HepG2 (cell line): ENCODE measurements around the gene ZFHX3. TPM values are rescaled to one million over a fixed set of nuclear protein-coding genes. Genes with fewer than 3 reads are reported as not detected.

Source experiments
- FOSL2 ChIP-seq: sonication (generic); formaldehyde crosslinking; IDR thresholded peaks from 2 replicates; pipeline ENCODE4 v1.4.0; 2020; ENCODE audit warnings: missing genetic modification reagents
- GLI4 ChIP-seq: sonication (generic); formaldehyde crosslinking; IDR thresholded peaks from 2 replicates; pipeline ENCODE4 v1.5.1; 2020; ENCODE audit warnings: missing genetic modification reagents, mild to moderate bottlenecking, moderate library complexity, borderline replicate concordance
- HBP1 ChIP-seq: IDR thresholded peaks from 2 replicates; pipeline ENCODE4 v1.6.1; 2016; ENCODE audit warnings: low read depth, control low read depth
- HINFP ChIP-seq: sonication (generic); formaldehyde crosslinking; IDR thresholded peaks from 2 replicates; pipeline ENCODE4 v1.4.0; 2020; ENCODE audit warnings: low read depth, mild to moderate bottlenecking, missing genetic modification reagents
- HOXA3 ChIP-seq: sonication (generic); formaldehyde crosslinking; IDR thresholded peaks from 2 replicates; pipeline ENCODE4 v1.5.0; 2020; ENCODE audit warnings: missing genetic modification reagents
- KAT2B ChIP-seq: fragments of 150-350 bp; IDR thresholded peaks from 2 replicates; pipeline ENCODE4 v1.6.1; 2014; ENCODE audit warnings: low read depth, low read length, borderline replicate concordance
- MAFF ChIP-seq: IDR thresholded peaks from 2 replicates; pipeline ENCODE4 v1.6.1; 2011; ENCODE audit warnings: low read depth, low read length, improper control_type of control experiment
- RARA ChIP-seq: IDR thresholded peaks from 2 replicates; pipeline ENCODE4 v1.6.1; 2016; ENCODE audit warnings: missing genetic modification reagents, missing compliant biosample characterization
- REST ChIP-seq, 2 experiments: IDR thresholded peaks; 2 replicates each; pipeline ENCODE4 v1.6.1; 2011 to 2012; ENCODE audit warnings: low read length in 2 of 2, borderline replicate concordance in 1 of 2, low read depth in 1 of 2, mild to moderate bottlenecking in 1 of 2, moderate library complexity in 1 of 2
- SALL1 ChIP-seq: sonication (generic); formaldehyde crosslinking; IDR thresholded peaks from 2 replicates; pipeline ENCODE4 v1.8.0; 2022; ENCODE audit warnings: mild to moderate bottlenecking, missing genetic modification reagents
- YEATS4 ChIP-seq: sonication (generic); formaldehyde crosslinking; IDR thresholded peaks from 2 replicates; pipeline ENCODE4 v1.4.0; 2020; ENCODE audit warnings: missing genetic modification reagents, borderline replicate concordance
- ZIK1 ChIP-seq: sonication (generic); formaldehyde crosslinking; IDR thresholded peaks from 2 replicates; pipeline ENCODE4 v1.5.0; 2020; ENCODE audit warnings: mild to moderate bottlenecking, low read depth, missing genetic modification reagents, borderline replicate concordance
- ZMAT5 ChIP-seq: sonication (generic); formaldehyde crosslinking; IDR thresholded peaks from 2 replicates; pipeline ENCODE4 v1.5.0; 2020; ENCODE audit warnings: mild to moderate bottlenecking, low read depth, missing genetic modification reagents, borderline replicate concordance
- ZNF101 ChIP-seq: sonication (generic); formaldehyde crosslinking; IDR thresholded peaks from 2 replicates; pipeline ENCODE4 v1.4.0; 2020; ENCODE audit warnings: mild to moderate bottlenecking, low read depth, missing genetic modification reagents, borderline replicate concordance
- ZNF180 ChIP-seq: sonication (generic); formaldehyde crosslinking; IDR thresholded peaks from 2 replicates; pipeline ENCODE4 v1.4.0; 2020; ENCODE audit warnings: low read depth, missing genetic modification reagents, borderline replicate concordance
- ZNF232 ChIP-seq: sonication (generic); formaldehyde crosslinking; IDR thresholded peaks from 2 replicates; pipeline ENCODE4 v1.4.0; 2020; ENCODE audit warnings: missing genetic modification reagents, borderline replicate concordance
- ZNF484 ChIP-seq: sonication (generic); formaldehyde crosslinking; IDR thresholded peaks from 2 replicates; pipeline ENCODE4 v1.5.1; 2020; ENCODE audit warnings: mild to moderate bottlenecking, low read depth, missing genetic modification reagents, borderline replicate concordance
- ZNF614 ChIP-seq: IDR thresholded peaks from 2 replicates; pipeline ENCODE4 v1.6.1; 2018; ENCODE audit warnings: missing biosample characterization, missing genetic modification reagents, inconsistent platforms, borderline replicate concordance
- ZNF777 ChIP-seq: sonication (generic); formaldehyde crosslinking; IDR thresholded peaks from 2 replicates; pipeline ENCODE4 v1.4.0; 2020; ENCODE audit warnings: missing genetic modification reagents
- ZUFSP ChIP-seq: sonication (generic); formaldehyde crosslinking; IDR thresholded peaks from 2 replicates; pipeline ENCODE4 v1.9.0; 2021; ENCODE audit warnings: missing genetic modification reagents, mild to moderate bottlenecking, borderline replicate concordance
- polyA plus RNA-seq, 8 experiments: library from polyadenylated mRNA; depleted of rRNA in 3 of 8; stranded (reverse) in 7 of 8; unstranded in 1 of 8; fragments of >200 nt; fragmentation: Illumina TruSeq in 4 of 8; extraction: Trizol in 4 of 8; gene quantifications; 2 replicates each; pipeline versions ENCODE4 v1.2.1 to v1.2.3, GENCODE V29; 2011 to 2016; ENCODE audit warnings: low read depth in 4 of 8, missing spikeins in 1 of 8, mixed read lengths in 1 of 8; ENCODE audit not compliant: insufficient read depth in 1 of 8
- total RNA-seq, 5 experiments: library from RNA; depleted of rRNA; stranded (reverse); fragments of >200 nt; fragmentation: Illumina TruSeq; extraction: Trizol; gene quantifications; 2 replicates each; pipeline ENCODE4 v1.2.3, GENCODE V29; 2016; ENCODE audit warnings: low read depth in 1 of 5

The ZFHX3 gene
- total and polyA plus RNA-seq, 2 of the 13 experiments (the other 11 are each of a cell fraction or from before 2014, with no cell fraction given): 5.0 to 6.0 TPM

- TF ChIP-seq KAT2B (no peak), ZNF777 (CRISPR knock-in tag) (no peak), SALL1 (CRISPR knock-in tag) (no peak; the same call in 1 of the 2 replicates), ZNF614 (CRISPR knock-in tag) (no peak), MAFF (no peak), YEATS4 (CRISPR knock-in tag) (no peak), ZNF101 (CRISPR knock-in tag) (no peak), ZIK1 (CRISPR knock-in tag) (no peak), ZNF180 (CRISPR knock-in tag) (no peak), HINFP (no peak), ZNF232 (CRISPR knock-in tag) (no peak), REST (IDR thresholded peaks at IDR 0.05; ENCODE audit: borderline replicate concordance in 1 of 2, low read depth in 1 of 2, low read length in 2 of 2) (no peak), HOXA3 (CRISPR knock-in tag) (no peak), ZMAT5 (CRISPR knock-in tag) (no peak), GLI4 (CRISPR knock-in tag) (no peak), HBP1 (no peak), RARA (CRISPR knock-in tag) (0 out of 2 replicates have a peak, but pooled peaks have one; percentile 19), FOSL2 (peak; percentile 27; the same call in 1 of the 2 replicates), ZUFSP (CRISPR knock-in tag) (no peak), ZNF484 (CRISPR knock-in tag) (no peak)
Measured at GRCh38 chr16:73068541-73069401, 20.8 kb upstream of the ZFHX3 start (continued).
